Right renal cortex interstitium (tissue), 3 donors: ENCODE measurements around the gene ANKRD16. TPM values are rescaled to one million over a fixed set of nuclear protein-coding genes. Genes with fewer than 3 reads are reported as not detected.

Source experiments
- DNase-seq, 3 donors: peaks; one replicate each; pipeline ENCODE4 v3.0.0-alpha.2; 2013; ENCODE audit warnings: low read depth in 3 of 3, low spot score in 2 of 3
- polyA plus RNA-seq, 3 donors: library from polyadenylated mRNA; unstranded; fragments of 120-200 nt; gene quantifications; one replicate each; pipeline ENCODE4 v1.2.1, GENCODE V29; 2013; ENCODE audit not compliant: insufficient read length in 3 of 3

Gene ANKRD16
- polyA plus RNA-seq, 3 donors: 10.3 to 11.9 (median 11.7) TPM

GRCh38 chr10:5904227-5904626 lies 14.5 kb upstream of the ANKRD16 start:
- DNase-seq: no peak

- DNase-seq: no peak
Observed at GRCh38 chr10:5903563-5903962, 13.9 kb upstream of the ANKRD16 start.

- DNase-seq: no peak
Observed at GRCh38 chr10:5902511-5903274, 13.0 kb upstream of the ANKRD16 start.

- no peak for DNase-seq
Observed at GRCh38 chr10:5900247-5900646, 10.6 kb upstream of the ANKRD16 start.

- no peak for DNase-seq
Observed at GRCh38 chr10:5898163-5898562, 8.5 kb upstream of the ANKRD16 start.

- DNase-seq: no peak
Observed at GRCh38 chr10:5897504-5897903, 7.8 kb upstream of the ANKRD16 start.

GRCh38 chr10:5897053-5897340 lies 7.3 kb upstream of the ANKRD16 start:
- no peak for DNase-seq

GRCh38 chr10:5896208-5897052 lies 6.7 kb upstream of the ANKRD16 start:
- DNase-seq: no peak

- no peak for DNase-seq
Observed at GRCh38 chr10:5895804-5896203, 6.1 kb upstream of the ANKRD16 start.

GRCh38 chr10:5895365-5895764 lies 5.7 kb upstream of the ANKRD16 start:
- DNase-seq: no peak

GRCh38 chr10:5894873-5895272 lies 5.2 kb upstream of the ANKRD16 start:
- DNase-seq: no peak

- no peak for DNase-seq
Observed at GRCh38 chr10:5894403-5894802, 4.7 kb upstream of the ANKRD16 start.

- no peak for DNase-seq
Observed at GRCh38 chr10:5893321-5893720, 3.6 kb upstream of the ANKRD16 start.

GRCh38 chr10:5892007-5892406 lies 2.3 kb upstream of the ANKRD16 start:
- no peak for DNase-seq

- DNase-seq: no peak
Observed at GRCh38 chr10:5891009-5891408, 1.3 kb upstream of the ANKRD16 start.

- no peak for DNase-seq
Observed at GRCh38 chr10:5890452-5890915, 791 bp upstream of the ANKRD16 start.

GRCh38 chr10:5888843-5889623 lies 660 bp downstream of the ANKRD16 start:
- DNase-seq: no peak

GRCh38 chr10:5888351-5888750 lies 1.3 kb downstream of the ANKRD16 start:
- DNase-seq: no peak

- DNase-seq: no peak
Observed at GRCh38 chr10:5887641-5888040, 2.1 kb downstream of the ANKRD16 start.

GRCh38 chr10:5887029-5887428 lies 2.7 kb downstream of the ANKRD16 start:
- no peak for DNase-seq

GRCh38 chr10:5885619-5886018 lies 4.1 kb downstream of the ANKRD16 start:
- no peak for DNase-seq
